Activated CD8-positive, alpha-beta memory T cell treated with anti-CD3 and anti-CD28 coated beads for 36 hours (primary cell): ENCODE results near the gene MALRD1. TPM values are rescaled to one million over a fixed set of nuclear protein-coding genes. Genes with fewer than 3 reads are reported as not detected.

ENCODE experiments used
- CTCF ChIA-PET: fragments of 350-600 bp; sonication (Branson Sonifier 250); formaldehyde crosslinking; loops from one replicate; lab custom pipeline; 2021; ENCODE audit warnings: antibody characterized with exemption; lab: Charles Lee
- POLR2A ChIA-PET: fragments of 350-600 bp; sonication (Branson Sonifier 250); formaldehyde crosslinking; loops from one replicate; lab custom pipeline; 2021; ENCODE audit warnings: antibody characterized with exemption; lab: Charles Lee
- total RNA-seq, 2 experiments: library from RNA; stranded (reverse); gene quantifications; one replicate each; pipeline ENCODE4 v1.2.3, GENCODE V29; 2021

The MALRD1 gene
- total RNA-seq, 2 experiments from 2014 or later = not detected

DNA sequence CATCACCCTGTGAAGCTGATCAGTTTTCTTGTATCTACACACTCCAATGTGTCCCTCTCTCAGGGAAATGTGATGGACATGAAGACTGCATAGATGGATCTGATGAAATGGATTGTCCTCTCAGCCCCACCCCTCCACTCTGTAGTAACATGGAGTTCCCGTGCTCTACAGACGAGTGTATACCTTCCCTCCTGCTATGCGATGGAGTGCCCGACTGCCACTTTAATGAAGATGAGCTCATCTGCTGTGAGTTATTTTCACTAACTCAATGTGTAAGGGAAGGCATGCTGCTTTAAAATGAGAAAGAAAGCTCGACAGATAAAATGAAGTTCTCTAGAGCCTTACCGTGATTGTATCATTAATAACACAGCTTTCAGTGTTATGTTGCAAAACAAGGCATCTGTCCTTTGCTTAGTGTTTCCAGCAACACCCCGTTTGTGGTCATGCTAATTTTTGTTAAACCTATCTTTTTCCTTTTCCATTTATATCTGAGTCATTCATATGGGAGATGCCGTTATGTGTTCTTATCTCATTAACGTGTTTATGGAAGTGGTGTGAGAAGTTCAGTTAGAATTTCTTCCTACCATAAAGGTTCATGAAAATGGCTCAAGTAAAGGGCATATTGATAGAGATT is 546.7 kb downstream of the MALRD1 start:
- POLR2A ChIA-PET = no interaction called here
- CTCF ChIA-PET = no interaction called here

DNA sequence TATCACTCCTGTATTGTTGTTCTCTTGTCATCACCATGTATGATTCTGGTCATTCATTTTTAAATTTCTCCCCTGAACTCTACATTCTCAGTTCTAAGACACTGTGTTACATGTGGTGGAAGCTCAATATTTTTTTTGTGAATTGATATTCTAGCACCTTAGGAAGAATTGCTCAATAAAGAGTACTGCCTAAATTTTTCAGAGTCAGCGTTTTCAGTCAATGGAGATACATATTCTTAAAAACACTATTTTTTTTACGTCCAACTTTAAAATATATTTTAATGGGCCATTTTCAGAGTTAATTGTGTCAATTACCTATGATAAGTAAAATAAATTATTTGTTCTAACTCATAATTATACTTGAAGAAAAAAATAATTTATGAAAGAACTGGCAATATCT is 557.2 kb downstream of the MALRD1 start:
- POLR2A ChIA-PET = no interaction called here
- CTCF ChIA-PET = no interaction called here

DNA sequence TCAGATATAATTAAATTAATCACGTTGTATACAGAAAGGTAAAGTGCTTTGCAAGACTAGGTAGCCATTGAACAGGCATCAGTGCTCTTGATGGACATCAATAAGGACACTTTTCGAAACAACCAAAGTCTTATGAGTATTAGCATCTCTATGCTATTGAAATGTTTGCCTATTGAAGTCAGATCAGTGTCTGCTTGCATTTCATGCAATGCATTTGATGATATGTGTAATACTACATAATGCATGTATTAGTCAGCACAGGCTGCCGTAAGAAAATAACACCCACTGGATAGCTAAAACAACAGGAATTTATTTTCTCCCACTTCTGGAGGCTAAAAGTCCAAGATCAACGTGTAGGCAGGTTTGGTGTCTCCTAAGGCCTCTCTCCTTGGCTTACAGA is 558.4 kb downstream of the MALRD1 start:
- ChIA-PET CTCF (no interaction called here), POLR2A (no interaction called here)

DNA sequence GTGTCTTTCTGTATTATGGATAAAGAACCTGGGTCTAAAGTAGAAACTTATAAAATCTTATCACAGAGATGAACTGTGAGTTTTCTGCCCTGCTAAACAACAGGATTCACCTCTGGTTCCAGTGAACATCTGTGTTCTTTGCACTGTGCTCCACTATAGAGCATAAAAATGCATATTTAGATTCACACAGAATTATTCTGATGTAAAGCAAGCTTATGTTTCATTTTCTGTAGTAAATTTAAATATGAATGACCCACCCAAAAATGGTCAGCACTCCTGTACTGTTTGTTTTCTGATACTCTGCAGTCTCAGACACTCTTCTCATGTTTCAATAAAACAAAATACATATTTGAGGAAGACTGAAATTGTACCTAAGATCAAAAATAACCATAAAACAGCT is 563.2 kb downstream of the MALRD1 start:
- POLR2A ChIA-PET = no interaction called here
- CTCF ChIA-PET = no interaction called here

GRCh38 chr10:19616966-19617365 is 568.4 kb downstream of the MALRD1 start:
- ChIA-PET POLR2A (no interaction called here), CTCF (interaction anchor here (0.6 kb wide), 1 partner anchor 1398 kb away, joined by 3 read pairs; no protein-coding TSS in a partner anchor)

DNA sequence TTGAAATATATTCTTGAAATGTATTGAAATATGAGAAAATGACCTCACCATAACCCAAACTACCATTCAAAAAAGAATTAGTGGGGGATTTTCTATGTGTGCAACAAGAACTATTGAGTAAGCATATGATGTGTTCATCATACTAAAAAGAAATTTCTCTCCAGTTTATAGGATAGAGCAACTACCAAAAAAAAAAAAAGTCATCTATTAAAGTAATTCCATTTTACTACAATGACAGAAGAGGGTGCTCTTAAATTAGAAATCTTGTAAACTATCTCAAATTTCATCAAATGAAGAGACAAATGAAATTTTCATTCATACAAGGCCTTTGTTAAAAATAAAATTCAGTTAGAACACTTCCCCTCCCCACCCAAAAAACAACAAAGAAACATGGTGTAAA is 572.2 kb downstream of the MALRD1 start:
- ChIA-PET CTCF (no interaction called here), POLR2A (no interaction called here)

DNA sequence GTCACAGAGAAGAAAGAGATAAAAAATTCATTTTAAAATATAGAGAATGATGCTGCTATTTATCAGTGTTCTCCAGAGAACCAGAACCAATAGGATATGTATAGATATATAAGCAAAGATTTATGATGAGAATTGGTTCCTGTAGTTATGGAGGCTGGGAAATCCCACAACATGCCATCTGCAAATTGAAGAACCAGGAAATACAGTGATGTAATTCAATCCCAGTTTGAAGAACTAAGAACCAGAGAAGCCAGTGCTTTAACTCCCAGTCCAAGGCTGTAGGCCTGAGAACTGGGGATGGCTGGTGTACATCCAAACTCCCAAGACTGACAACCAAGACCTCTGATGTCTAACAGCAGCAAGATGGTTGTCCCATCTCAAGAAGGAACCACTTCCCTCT is 574.7 kb downstream of the MALRD1 start:
- CTCF ChIA-PET = no interaction called here
- POLR2A ChIA-PET = no interaction called here

- POLR2A ChIA-PET = no interaction called here
- CTCF ChIA-PET = no interaction called here
Measured at GRCh38 chr10:19626156-19626555, 577.6 kb downstream of the MALRD1 start.

GRCh38 chr10:19628767-19629560 is 580.4 kb downstream of the MALRD1 start:
- CTCF ChIA-PET = no interaction called here
- POLR2A ChIA-PET = no interaction called here

DNA sequence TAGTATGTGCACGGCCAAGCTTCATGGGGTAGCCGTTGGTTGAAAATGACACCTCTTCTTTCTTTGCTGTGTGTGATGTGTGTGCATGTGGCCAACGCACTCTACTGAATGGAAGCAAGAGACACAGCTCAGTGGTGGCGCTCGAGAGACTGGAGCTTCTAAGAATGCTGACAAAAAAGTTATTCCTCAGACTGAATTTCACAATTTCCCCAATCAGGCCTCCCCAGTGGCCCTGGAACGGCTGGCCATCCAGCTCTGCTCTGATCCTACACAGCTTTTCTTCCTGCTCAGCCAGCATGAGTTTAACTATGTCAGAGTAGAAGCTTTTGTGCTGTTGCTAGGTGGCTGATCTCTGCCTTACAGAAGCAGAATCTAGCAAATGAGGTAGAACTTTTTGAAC is 581.0 kb downstream of the MALRD1 start:
- ChIA-PET POLR2A (no interaction called here), CTCF (no interaction called here)

- ChIA-PET CTCF (interaction anchor here (0.7 kb wide), 1 partner anchor 66 kb away, joined by 3 read pairs; no protein-coding TSS in a partner anchor), POLR2A (no interaction called here)
Measured at GRCh38 chr10:19634163-19634562, 585.6 kb downstream of the MALRD1 start.

DNA sequence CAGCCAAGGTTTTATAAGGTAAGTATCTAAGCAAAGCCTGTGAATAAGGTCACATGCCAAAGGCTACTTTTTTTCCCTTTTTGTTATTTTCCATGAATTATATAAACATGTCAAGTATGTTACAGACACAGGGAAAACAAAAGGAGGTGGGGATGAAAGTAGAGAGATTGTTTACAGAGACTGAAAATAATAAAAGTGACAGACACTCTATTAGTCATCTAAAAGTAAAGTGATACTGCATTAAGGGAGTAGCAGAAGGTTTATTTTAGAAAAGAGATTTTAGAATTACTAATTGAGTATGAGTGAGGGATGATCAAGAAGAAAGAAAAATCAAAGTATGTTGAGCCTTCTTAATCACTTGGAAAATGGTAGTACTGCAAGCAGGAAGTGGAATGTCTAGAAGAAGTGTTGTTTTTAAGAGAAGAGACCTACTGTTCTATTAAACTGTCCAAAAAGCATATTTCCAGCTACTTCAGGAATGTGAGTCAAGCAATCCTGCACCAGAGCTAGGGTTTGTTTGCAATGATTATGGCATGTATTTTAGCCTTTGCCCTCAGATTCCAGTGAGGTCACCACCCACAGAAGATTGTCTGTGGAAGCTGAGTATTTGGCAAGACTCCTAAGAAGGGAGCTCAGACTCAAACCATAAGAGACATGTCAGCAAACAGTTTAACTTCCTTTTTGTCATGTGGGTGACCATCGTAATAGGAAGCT is 589.7 kb downstream of the MALRD1 start:
- ChIA-PET CTCF (no interaction called here), POLR2A (no interaction called here)

- ChIA-PET CTCF (no interaction called here), POLR2A (no interaction called here)
Measured at GRCh38 chr10:19638896-19639233, 590.3 kb downstream of the MALRD1 start.

DNA sequence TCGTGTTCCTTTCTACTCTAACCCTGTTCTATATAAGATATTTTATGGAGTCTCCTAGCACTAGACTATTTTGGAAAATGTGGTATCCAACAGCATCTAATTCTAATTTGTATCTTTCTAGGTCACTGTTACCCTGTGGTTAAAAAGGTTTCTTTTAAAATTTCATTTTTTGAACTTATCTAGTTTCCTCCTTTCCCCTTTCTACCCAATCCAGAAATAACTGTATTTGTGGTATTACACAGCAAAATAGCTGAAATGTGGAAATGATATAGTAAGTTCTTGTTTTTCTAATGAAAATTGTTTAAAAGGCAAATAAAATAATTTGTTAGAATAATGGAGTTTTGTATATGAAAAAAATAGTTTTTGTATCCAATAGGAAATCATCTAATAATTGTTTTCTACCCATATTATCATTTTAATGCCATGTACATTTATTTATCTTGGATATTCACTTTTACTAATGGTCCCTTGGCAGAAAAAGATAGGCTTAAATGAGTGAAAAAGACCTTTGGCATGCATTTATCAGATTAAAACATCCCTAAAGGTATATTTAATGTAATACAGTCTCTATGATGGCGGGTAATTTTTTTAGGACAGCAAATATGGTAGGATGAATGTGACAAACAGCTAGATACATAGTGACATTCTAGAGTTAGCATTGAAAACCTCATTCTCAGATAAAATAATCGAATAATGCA is 592.1 kb downstream of the MALRD1 start:
- POLR2A ChIA-PET = no interaction called here
- CTCF ChIA-PET = no interaction called here

DNA sequence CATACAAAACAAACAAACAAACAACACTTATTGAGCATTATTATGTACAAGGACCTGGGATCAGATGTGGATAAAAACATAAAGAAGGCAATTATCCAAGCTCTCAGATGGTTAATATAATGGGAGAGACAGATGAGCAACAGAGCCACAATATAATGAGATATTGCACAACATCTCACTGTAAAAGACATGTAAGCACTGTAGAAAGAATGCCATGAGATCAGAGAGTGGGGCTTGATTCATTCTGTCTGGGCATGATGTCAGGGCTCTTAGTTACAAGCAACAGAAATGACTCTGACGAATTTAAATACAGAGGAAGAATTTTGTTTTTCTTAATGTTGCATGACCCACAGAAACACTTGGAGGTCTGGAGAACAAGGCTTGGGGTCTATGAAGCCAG is 602.9 kb downstream of the MALRD1 start:
- ChIA-PET POLR2A (no interaction called here), CTCF (no interaction called here)

DNA sequence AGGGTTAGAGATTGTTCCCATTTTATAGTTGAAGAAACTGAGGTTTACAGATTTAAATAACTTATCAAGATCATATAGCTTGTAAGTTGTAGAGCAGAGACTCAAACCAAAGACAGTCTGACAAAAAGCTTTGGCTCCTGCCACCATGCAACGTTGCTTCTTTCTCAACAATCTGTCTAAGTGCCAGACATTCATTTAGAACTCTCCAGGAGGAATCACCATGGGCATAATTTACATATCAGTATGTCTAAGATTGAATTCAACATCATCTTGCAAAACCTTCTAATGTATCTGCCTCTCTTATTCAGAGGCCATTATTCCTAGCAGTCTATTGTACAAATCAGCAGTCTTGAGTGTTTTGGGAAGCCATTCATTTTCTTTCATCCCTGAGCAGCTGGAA is 604.1 kb downstream of the MALRD1 start:
- POLR2A ChIA-PET = no interaction called here
- CTCF ChIA-PET = no interaction called here

DNA sequence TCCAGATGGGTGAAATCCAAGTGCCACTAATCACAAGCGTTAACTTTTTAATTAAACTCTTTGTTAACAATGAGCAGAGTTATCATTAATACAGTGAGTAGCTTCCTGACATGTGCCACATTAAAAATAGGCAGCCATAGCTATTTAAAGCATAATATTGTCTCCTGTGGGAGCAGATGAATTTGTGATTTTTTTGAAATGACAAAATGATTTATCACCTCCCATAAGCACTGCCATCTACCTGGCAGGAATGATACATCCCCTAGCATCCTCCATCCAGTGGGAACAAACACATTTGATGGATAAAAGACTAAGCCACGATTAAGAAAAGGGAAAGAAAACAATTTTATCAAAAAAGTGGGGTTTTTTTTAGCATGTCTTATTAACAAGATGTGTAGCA is 605.3 kb downstream of the MALRD1 start:
- CTCF ChIA-PET = no interaction called here
- POLR2A ChIA-PET = no interaction called here

DNA sequence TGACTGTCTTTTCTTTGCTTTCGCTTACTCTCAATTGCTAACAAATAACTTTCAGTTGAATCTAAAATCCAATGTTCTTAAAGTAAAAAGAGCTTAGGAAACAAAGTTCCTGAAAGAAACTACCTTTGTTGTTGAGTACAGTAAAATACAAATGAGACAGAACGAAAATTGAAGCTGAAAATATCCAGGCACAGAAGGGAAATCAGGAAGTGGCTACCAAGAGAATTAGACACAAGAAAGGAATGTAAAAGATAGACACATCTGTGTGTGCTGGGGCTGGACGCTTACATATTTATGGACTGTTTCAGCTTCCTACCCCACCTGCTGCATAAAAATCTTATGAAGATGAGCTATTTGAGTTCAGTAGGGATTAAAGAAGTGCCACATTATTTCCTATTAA is 606.0 kb downstream of the MALRD1 start:
- POLR2A ChIA-PET = no interaction called here

GRCh38 chr10:19656420-19657042 is 607.9 kb downstream of the MALRD1 start:
- POLR2A ChIA-PET = no interaction called here

More for the DNA sequence above, 606.0 kb downstream of the MALRD1 start:
- CTCF ChIA-PET = no interaction called here

GRCh38 chr10:19658131-19658530 is 609.5 kb downstream of the MALRD1 start:
- ChIA-PET CTCF (no interaction called here), POLR2A (no interaction called here)

More at GRCh38 chr10:19656420-19657042, 607.9 kb downstream of the MALRD1 start:
- CTCF ChIA-PET = no interaction called here
